GM18517 (cell line): ENCODE measurements around the gene MGA.
A peak's percentile ranks its signal among the peaks of the same experiment; 100 is the strongest.
"Not testable (repeated sequence)": the region's sequence is repeated elsewhere in the genome, so short reads cannot be mapped to it uniquely, and the experiment has no call there.

Experiments used
- ATAC-seq: cut with Tn5 transposase; IDR thresholded peaks from one replicate; pipeline ENCODE4 v1.9.1; 2021; ENCODE audit warnings: mild to moderate bottlenecking, moderate library complexity; ENCODE audit not compliant: unreplicated experiment

The MGA gene

DNA sequence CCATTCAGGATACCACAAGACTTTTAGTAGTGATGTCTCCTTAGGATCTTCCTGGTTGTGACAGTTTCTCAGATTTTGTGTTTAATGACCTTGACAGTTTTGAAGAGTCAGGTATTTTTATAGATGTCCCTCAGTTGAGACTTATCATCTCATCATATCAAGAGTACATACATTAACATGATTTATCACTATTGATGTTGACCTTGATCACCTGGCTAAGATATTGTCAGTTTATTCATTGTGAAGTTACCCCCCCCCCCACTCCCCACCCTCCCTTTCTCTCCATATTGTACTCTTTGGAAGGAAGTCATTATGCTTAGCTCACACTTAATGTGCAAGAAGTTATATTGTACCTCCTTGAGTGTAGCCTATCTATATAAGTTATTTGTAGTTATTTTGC is 42.9 kb downstream of the MGA start:
- no peak for ATAC-seq

- ATAC-seq, result no peak
Measured at GRCh38 chr15:41713047-41713446, 52.8 kb downstream of the MGA start.

DNA sequence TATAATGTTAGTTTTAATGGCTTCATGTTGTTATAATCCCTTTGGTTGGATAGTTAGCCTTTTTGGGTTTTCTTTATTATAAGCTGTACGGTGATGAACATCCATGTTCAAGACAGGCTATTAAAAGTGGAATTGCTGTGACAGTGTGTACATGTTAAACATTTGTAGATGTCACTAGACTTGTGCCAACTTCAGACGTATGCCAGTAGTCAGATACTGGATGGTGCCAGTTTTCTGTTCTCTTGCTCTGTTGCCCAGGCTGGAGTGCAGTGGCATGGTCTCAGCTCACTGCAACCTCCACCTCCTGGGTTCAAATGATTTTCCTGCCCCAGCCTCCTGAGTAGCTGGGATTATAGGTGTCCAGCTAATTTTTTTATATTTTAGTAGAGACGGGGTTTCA is 54.1 kb downstream of the MGA start:
- ATAC-seq, result no peak

DNA sequence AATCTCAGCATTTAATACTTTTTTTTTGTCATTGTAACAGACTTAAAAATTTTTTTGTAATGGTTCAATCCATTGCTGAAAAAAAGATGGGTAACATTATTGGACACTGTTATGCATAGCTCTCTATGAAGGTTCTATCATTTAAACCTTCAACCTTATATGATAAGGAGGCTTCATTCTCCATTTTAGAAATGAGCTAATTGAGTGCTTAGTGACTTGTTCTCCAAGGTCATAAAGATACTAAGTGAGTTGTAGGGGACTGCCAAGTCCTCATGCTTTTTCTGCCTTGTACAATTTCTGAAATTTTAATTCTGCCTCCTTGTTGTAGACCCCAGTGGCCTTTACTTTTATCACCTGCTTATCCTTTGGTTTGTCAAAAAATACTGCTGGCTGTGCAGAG is 56.7 kb downstream of the MGA start:
- no peak for ATAC-seq

DNA sequence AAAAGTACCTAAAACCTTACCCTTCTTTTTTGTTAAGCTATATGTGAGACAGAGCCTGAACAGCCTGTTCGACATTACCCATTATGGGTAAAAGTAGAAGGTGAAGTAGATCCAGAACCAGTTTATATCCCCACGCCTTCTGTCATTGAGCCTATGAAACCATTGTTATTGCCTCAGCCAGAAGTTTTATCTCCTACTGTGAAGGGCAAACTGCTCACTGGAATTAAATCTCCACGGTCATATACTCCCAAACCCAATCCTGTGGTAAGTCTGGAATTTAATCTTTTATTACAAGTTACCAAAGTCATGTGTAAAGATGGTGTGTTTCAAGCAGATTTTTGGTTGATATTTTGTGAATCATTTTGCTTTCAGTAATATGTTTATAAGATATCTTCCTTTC is 66.9 kb downstream of the MGA start:
- no peak for ATAC-seq

DNA sequence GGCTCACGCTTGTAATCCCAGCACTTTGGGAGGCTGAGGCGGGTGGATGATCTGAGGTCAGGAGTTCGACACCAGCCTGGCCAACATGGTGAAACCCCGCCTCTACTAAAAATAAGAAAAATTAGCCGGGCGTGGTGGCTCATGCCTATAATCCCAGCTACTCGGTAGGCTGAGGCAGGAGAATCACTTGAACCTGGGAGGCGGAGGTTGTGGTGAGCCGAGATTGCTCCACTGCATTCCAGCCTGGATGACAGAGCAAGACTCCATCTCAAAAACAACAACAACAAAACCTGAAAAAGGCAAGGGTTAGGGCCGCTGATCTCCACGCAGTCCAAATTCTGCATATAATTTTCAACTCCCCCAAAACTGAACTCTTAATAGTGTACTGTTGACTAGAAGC is 67.9 kb downstream of the MGA start:
- not testable (repeated sequence) for ATAC-seq

DNA sequence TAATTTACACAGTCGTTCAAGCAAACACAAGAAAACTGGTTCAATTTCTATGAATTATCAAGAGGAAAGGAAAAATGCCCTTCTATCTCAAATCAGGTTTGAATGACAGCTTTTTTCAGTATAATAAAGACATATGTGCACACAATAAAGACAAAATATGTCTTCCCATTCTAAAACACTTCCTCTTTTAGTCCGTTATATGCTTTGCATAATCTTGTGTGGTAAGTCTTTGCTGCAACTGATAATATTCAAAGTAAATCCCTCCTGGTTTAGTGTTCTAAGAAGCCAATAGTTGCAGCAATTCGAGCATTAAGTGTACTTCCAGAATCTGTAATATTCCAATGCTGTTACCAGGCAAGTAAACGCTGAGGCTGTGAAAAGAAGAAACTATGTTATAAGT is 70.3 kb downstream of the MGA start:
- no peak for ATAC-seq

DNA sequence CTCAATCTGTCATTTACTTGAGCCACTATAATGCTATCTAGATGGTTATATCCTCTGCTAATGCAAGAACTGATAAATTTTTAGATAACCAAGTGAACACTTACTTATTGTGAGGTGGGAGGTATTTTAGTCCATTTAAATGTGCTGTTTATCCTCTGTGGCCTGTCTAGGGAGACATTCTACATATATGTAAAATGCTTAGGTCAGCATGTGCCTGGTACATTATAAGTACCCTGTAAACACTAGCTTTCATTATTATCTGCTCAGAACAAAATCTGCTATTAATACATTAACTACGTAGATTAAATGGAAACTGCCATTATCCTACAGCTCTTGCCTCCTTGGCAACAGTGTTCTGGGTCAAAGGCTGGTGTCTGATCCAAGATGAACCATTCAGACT is 72.3 kb downstream of the MGA start:
- ATAC-seq, result no peak

DNA sequence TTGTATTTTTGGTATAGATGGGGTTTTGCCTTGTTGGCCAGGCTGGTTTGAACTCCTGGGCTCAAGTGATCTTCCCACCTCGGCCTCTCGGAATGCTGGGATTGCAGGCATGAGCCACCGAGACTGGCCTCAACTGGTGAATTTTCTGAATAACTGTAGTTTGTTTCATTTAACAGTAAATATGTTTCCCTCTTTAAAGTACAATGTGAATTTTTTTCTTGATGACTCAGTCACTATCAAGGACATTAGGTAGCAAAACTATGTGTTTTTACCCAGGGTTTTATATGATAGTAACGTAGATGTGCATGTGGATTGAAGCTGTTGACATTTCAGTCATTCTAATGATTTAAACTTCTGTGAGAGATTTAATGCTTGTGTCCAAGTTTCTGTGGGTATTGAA is 73.9 kb downstream of the MGA start:
- ATAC-seq, result no peak

GRCh38 chr15:41735046-41735445 is 74.8 kb downstream of the MGA start:
- ATAC-seq, result no peak

- not testable (repeated sequence) for ATAC-seq
Measured at GRCh38 chr15:41735492-41735891, 75.3 kb downstream of the MGA start.

- ATAC-seq, result no peak
Measured at GRCh38 chr15:41746802-41747201, 86.6 kb downstream of the MGA start.

- ATAC-seq, result no peak
Measured at GRCh38 chr15:41756198-41756597, 96.0 kb downstream of the MGA start.

DNA sequence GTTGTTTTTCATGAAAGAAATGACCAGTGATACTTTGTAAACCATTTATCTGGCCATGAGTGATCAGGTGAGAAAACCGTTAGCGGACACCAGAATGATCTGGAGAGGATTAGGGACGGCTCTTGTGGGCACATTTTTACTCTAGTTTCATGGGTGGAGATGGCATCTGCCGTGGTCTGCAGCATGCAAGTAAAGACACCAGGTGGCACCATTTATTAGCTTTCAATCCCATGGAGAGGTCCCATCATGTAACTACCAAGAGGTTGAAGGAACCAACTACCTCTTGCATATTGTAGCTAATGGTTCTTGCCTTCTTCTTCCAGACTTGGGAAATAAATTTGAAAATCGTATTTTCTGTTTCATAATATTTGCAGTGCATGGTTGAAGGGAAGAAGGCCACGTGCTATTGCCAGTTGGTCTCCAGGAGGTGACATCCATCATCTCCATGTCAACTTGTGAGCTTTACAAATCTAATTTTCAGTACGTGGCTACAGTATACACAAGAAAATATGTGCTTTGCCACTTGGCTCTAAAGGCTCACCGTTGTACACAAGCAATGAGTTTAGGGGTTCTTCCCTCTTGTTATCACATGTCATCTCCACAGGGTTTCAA is 112.6 kb downstream of the MGA start:
- no peak for ATAC-seq

DNA sequence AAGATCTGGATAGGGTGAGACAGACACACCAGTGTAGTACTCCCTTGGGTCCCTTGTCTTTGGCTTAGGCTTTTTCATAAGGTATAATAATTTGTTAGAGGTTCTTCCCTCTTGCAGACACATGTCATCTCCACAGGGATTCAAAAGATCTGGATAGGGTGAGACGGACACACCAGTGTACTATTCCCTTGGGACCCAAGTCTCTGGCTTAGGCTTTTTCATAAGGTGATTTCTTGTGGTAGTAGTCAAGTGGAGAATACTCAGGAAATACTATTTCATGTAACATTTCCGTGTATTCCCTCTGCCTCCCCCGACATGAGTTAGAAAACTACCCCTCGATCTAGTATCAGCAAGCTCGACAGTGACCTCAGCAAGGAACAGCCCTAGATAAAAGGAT is 113.1 kb downstream of the MGA start:
- ATAC-seq, result no peak

DNA sequence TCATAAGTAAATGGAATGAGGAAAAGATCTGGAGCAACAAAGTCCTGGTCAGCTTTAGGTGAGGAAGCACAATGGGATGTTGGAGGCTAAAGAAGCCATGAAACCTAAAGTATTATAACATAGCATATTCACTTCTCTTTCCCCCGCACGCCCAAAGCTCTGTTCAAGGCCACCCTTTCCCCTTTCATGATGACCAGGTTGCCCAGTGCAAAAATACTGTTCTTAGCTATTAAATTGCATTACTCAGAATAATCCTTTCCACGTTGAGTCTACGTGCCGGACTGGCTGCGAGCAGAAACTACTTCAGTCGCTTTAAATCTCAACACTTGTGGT is 113.5 kb downstream of the MGA start:
- ATAC-seq, result no peak

DNA sequence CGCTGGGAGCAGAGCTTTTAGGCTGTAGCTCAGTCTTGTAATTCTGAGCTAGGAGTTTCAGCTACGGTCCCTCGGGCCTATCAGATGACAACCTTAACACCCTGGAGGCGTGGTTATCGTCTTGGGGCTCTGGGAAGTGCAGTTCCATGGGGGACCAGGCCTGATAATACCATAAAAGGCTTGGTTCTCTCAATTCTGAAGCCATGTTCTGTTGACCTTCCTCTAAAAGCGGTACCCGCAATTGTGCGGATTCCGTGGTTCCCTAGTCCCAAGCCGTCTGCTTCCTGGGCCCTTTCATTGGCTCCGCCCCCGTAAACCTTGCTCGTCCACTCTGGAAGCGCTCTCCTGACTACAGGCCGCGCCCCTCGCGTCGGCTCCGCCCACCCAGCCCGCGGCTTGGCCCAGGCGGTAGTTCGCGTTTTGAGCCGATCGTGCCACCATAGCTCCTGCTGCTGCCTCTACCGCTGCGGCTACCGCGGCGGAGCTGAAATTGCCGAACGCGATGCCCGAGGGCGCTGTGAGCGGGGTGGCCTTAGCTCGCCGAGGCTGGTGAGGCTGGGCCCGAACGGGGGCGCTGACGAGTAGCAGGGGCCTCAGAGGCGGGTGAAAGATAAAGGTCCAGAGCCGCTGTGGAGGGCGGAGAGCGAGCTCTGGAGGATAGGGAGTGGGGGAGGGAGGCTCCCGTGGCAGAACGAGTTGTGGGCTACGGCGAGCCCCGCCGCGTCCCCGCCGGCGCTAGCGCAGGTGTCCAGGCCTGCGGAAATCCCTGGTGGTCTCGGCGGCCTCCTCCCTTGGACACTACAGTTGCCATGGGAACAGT is 114.1 kb downstream of the MGA start, which contains the start of gene MAPKBP1:
Gene MAPKBP1, plus strand, starts transcription at position 423 of the 820 bp plus-strand sequence. CDS start 792 bp downstream, outside the sequence.
- peak; percentile 78 for ATAC-seq

- no peak for ATAC-seq
Measured at GRCh38 chr15:41774882-41775417, 114.7 kb downstream of the MGA start.

DNA sequence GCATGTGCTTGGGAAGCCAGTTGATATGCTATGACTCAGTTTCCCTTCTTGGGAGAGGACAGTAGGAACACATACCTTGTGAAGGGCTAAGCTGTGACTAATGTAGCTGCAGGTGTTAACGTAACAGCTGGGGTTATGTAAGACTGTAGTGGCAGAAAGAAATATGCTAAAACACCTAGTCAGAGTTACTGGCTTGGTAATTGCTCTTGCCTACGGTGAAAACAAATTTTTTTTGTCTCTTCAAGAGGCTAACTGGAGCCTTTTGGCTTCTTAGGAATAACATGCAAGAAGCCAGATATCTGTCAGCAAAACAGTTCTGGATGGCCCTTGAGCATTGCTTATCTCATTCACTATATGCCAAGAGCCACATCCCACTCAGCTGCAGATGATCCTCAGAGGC is 115.4 kb downstream of the MGA start:
- ATAC-seq, result no peak

DNA sequence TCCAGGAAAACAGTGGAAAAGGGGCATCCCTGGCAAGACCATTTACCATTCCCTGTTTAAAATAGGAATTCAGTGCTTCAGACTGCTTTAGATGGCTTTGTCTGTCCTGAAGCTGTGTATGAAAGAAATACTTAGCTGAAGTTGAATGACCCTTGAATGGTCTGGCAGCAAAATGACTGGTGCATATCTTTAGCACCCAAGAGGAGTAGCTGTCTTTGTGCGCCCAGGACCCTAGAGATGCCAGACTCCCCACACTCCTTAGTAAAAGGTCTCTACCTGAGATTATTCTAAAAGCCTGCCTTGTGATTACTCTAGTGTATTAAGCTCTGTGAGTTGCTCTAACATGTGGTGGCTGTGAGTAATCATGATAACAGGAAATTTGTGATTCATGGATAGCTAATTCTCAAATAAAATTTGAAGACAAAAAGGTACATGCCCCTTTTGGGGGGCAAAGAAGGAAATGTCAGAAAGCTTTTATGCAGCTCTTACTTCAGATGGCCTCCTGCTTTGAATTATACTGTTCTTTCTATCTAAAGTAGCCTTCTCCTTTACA is 117.3 kb downstream of the MGA start:
- no peak for ATAC-seq

- no peak for ATAC-seq
Measured at GRCh38 chr15:41778521-41778920, 118.3 kb downstream of the MGA start.

DNA sequence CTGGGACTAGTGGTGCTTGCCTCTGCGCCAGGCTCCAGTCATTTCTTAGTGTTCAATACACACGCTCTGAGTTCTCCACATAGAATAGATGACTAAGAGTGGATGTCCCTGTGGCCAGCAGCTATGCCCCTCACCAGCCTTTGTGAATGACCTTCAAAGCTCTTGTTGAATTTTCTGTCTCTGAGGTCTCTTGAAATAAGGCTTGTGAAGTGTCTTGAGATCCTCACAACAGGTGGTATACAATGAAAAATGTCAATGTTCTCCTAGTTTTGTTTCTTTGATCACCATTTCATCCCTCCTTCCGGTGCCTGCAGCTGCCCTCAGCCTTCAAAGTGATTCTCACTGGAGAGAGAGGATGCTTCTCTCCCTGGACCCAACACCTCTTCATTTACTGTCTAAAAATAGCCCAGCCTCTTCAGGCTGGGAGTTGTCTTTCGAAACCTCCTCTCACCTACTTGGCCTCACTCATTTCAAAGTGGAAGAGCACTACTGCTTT is 119.5 kb downstream of the MGA start:
- ATAC-seq, result no peak
